G401 (cell line): ENCODE data around the gene PABPN1. TPM values are rescaled to one million over a fixed set of nuclear protein-coding genes. Genes with fewer than 3 reads are reported as not detected.

Experiments used
- DNase-seq: peaks from one replicate; pipeline ENCODE4 v3.0.0-alpha.2; 2015; ENCODE audit warnings: low spot score
- in situ Hi-C: cut with HindIII; loops from 2 replicates; pipeline ENCODE4 v1.10.0; 2016; ENCODE audit warnings: low sequenced_read_pairs, mixed read lengths
- total RNA-seq: library from RNA; depleted of rRNA; stranded (reverse); fragments of >200 nt; shearing (Covaris generic); gene quantifications from 2 replicates; pipeline ENCODE4 v1.2.3, GENCODE V29; 2014; rRNA removed

PABPN1 gene
- total RNA-seq, 1 experiment from 2014 or later, result 138 TPM

DNA sequence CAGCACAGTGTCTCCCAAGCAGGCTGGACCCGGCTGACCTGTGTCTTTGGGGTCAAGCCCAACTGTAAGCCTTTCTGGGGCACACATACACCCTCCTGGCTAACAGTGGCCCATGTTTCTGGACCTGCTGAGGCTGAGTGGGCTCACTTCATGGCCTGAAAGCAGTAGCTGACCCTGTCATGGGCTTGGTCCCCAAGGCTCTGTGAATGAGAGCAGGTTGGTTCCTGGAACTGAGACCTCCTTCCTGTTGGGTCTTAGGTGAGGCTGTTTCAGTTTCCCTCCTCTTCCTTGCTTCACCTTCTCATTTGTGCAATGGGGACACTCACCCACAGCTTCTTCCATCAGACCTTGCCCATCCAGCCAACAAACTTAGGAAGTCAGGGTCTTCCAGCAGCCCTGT lies 50.6 kb downstream of the PABPN1 start:
- no peak for DNase-seq
- in situ Hi-C loops, result no loop called here

DNA sequence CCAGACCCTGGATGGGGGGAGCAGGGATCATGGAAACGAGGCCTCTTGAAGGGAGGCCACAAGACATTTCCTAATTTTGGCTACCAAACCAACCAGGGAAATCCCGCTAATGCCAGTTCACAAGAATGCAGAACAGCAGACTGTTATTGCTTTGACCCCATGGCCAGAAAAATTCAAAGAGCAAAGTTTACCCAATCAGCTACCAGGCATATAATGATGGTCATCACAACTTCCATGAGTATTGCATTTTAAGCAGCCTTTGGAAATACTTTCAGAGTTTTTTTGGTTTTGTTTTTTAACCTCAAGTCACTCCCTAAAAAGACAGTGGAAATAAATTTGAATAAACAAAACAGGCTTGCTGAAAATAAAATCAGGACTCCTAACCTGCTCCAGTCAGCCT lies 51.3 kb downstream of the PABPN1 start, which contains the start of gene IL25:
TSS of gene IL25 (plus strand) at position 301 of the 400 bp plus-strand sequence.
- in situ Hi-C loops, result no loop called here
- no peak for DNase-seq

DNA sequence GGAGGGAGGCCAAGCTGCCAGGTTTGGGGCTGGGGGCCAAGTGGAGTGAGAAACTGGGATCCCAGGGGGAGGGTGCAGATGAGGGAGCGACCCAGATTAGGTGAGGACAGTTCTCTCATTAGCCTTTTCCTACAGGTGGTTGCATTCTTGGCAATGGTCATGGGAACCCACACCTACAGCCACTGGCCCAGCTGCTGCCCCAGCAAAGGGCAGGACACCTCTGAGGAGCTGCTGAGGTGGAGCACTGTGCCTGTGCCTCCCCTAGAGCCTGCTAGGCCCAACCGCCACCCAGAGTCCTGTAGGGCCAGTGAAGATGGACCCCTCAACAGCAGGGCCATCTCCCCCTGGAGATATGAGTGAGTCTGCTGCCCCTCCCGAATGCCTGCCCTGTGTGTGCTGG lies 51.8 kb downstream of the PABPN1 start:
- no peak for DNase-seq
- in situ Hi-C loops, result no loop called here

Other genes starting within 250 kb of the PABPN1 start
- 80.3 and 95.3 TPM in 2 replicates for gene ACIN1, start 226.3 kb upstream of the PABPN1 start, total RNA-seq
- 53.7 and 55.2 TPM in 2 replicates for gene C14orf119, start 226.0 kb upstream of the PABPN1 start, total RNA-seq
- gene CIROP, start 216.5 kb upstream of the PABPN1 start, total RNA-seq, result not detected in 2 replicates
- not detected in 2 replicates for gene CEBPE, start 202.2 kb upstream of the PABPN1 start, total RNA-seq
- gene SLC7A8, start 137.8 kb upstream of the PABPN1 start, total RNA-seq, result 14.5 and 15.9 TPM in 2 replicates
- gene RNF212B, start 83.5 kb upstream of the PABPN1 start, total RNA-seq, result not detected in 2 replicates
- 17.5 and 25.9 TPM in 2 replicates for gene HOMEZ, start 35.3 kb upstream of the PABPN1 start, total RNA-seq
- 3.9 and 9.6 TPM in 2 replicates for gene PPP1R3E, start 18.6 kb upstream of the PABPN1 start, total RNA-seq
- 16.4 and 17.3 TPM in 2 replicates for gene BCL2L2, start 14.6 kb upstream of the PABPN1 start, total RNA-seq
- gene SLC22A17, start 31.4 kb downstream of the PABPN1 start, total RNA-seq, result 21.3 and 25.9 TPM in 2 replicates
- gene EFS, start 43.7 kb downstream of the PABPN1 start, total RNA-seq, result not detected in 2 replicates
- gene IL25, start 51.4 kb downstream of the PABPN1 start, total RNA-seq, result not detected in 2 replicates
- not detected in 2 replicates for gene CMTM5, start 55.6 kb downstream of the PABPN1 start, total RNA-seq
- not detected in 2 replicates for gene MYH6, start 86.8 kb downstream of the PABPN1 start, total RNA-seq
- not detected in 2 replicates for gene MYH7, start 114.2 kb downstream of the PABPN1 start, total RNA-seq
- 47.6 and 52.1 TPM in 2 replicates for gene NGDN, start 148.2 kb downstream of the PABPN1 start, total RNA-seq
- under 0.01 and 0.03 TPM in 2 replicates for gene ZFHX2, start 230.3 kb downstream of the PABPN1 start, total RNA-seq
- 12.9 and 22.2 TPM in 2 replicates for gene THTPA, start 234.8 kb downstream of the PABPN1 start, total RNA-seq
- gene AP1G2, start 246.3 kb downstream of the PABPN1 start, total RNA-seq, result 37.0 and 38.9 TPM in 2 replicates